GM12878 (cell line): ENCODE measurements around the gene ERP29.

Experiments used
- CEBPB ChIP-seq, 2 experiments: fragments of 150-350 bp in 1 of 2; IDR thresholded peaks; 2 replicates each; pipeline ENCODE4 v1.6.1; 2012 to 2014; ENCODE audit warnings: low read depth in 2 of 2, low read length in 2 of 2, borderline replicate concordance in 1 of 2, inconsistent platforms in 1 of 2
- CTCF ChIP-seq, 3 experiments: IDR thresholded peaks in 2 of 3; conservative IDR thresholded peaks in 1 of 3; 2 replicates each; pipeline ENCODE4 v1.5.1; 2011; ENCODE audit warnings: low read depth in 3 of 3, low read length in 3 of 3, mild to moderate bottlenecking in 3 of 3, control low read depth in 2 of 3, moderate library complexity in 2 of 3, inconsistent platforms in 1 of 3, mixed read lengths in 1 of 3; ENCODE audit not compliant: control insufficient read depth in 2 of 3, insufficient read depth in 1 of 3; ENCODE audit errors: extremely low read depth in 1 of 3
- EGR1 ChIP-seq, 2 experiments: IDR thresholded peaks; 1 replicate in 1 of 2; 2 replicates in 1 of 2; pipeline ENCODE4 v1.6.1; 2011 to 2012; ENCODE audit warnings: low read depth in 2 of 2, low read length in 2 of 2, borderline replicate concordance in 1 of 2, mild to moderate bottlenecking in 1 of 2, moderate library complexity in 1 of 2
- EP300 ChIP-seq, 2 experiments: fragments of 150-350 bp in 1 of 2; IDR thresholded peaks; 2 replicates each; pipeline ENCODE4 v1.6.1; 2011 to 2012; ENCODE audit warnings: low read depth in 2 of 2, low read length in 2 of 2, borderline replicate concordance in 1 of 2, improper control_type of control experiment in 1 of 2, inconsistent platforms in 1 of 2; ENCODE audit not compliant: control insufficient read depth in 1 of 2
- LARP7 ChIP-seq: fragments of 450-650 bp; IDR thresholded peaks from 2 replicates; pipeline ENCODE4 v1.6.1; 2017; ENCODE audit warnings: mild to moderate bottlenecking
- NRF1 ChIP-seq: conservative IDR thresholded peaks from 2 replicates; pipeline ENCODE4 v1.6.1; 2011; ENCODE audit warnings: mild to moderate bottlenecking, low read depth, low read length, improper control_type of control experiment
- POLR2A ChIP-seq: IDR thresholded peaks from 2 replicates; pipeline ENCODE4 v1.6.1; 2011; ENCODE audit warnings: low read depth, mild to moderate bottlenecking, low read length
- POLR2AphosphoS2 ChIP-seq: IDR thresholded peaks from 2 replicates; pipeline ENCODE4 v1.6.1; 2011; ENCODE audit warnings: low read depth, mild to moderate bottlenecking, low read length, improper control_type of control experiment, moderate library complexity
- RELA ChIP-seq: fragments of 450-650 bp; IDR thresholded peaks from 2 replicates; pipeline ENCODE4 v1.8.0; 2014; ENCODE audit warnings: borderline replicate concordance; ENCODE audit not compliant: partially characterized antibody
- SIX5 ChIP-seq: IDR thresholded peaks from 2 replicates; pipeline ENCODE4 v1.6.1; 2011; ENCODE audit warnings: mild to moderate bottlenecking, low read depth, low read length, moderate library complexity; ENCODE audit not compliant: severe bottlenecking
- SREBF2 ChIP-seq: IDR thresholded peaks from 2 replicates; pipeline ENCODE4 v1.6.1; 2012; ENCODE audit warnings: mild to moderate bottlenecking, low read length
- TCF12 ChIP-seq: IDR thresholded peaks from 2 replicates; pipeline ENCODE4 v1.6.1; 2011; ENCODE audit warnings: low read depth, mild to moderate bottlenecking, low read length
- ZNF592 ChIP-seq: fragments of 450-650 bp; IDR thresholded peaks from 2 replicates; pipeline ENCODE4 v1.6.1; 2017; ENCODE audit warnings: mild to moderate bottlenecking, moderate library complexity

GRCh38 chr12:112011685-112012084 is 1.5 kb upstream of the ERP29 start:
- TF ChIP-seq NRF1 (no peak), TCF12 (no peak), EP300 (IDR thresholded peaks at IDR 0.05; ENCODE audit: borderline replicate concordance in 1 of 2, control insufficient read depth in 1 of 2, low read depth in 2 of 2, low read length in 2 of 2) (no peak), EGR1 (IDR thresholded peaks at IDR 0.05; ENCODE audit: borderline replicate concordance in 1 of 2, low read depth in 2 of 2, low read length in 2 of 2) (no peak), CTCF (IDR thresholded peaks at IDR 0.05 in 2 of 3, conservative IDR thresholded peaks at IDR 0.05 in 1 of 3; ENCODE audit: control insufficient read depth in 2 of 3, extremely low read depth in 1 of 3, insufficient read depth in 1 of 3, low read depth in 3 of 3, low read length in 3 of 3) (no peak), RELA (no peak), LARP7 (no peak), CEBPB (IDR thresholded peaks at IDR 0.05; ENCODE audit: borderline replicate concordance in 1 of 2, low read depth in 2 of 2, low read length in 2 of 2) (no peak), SREBF2 (no peak), SIX5 (no peak), POLR2AphosphoS2 (no peak), POLR2A (no peak), ZNF592 (no peak)
